Neural cell (in vitro differentiated cells): ENCODE data around the gene CREB3L2. TPM values are rescaled to one million over a fixed set of nuclear protein-coding genes. Genes with fewer than 3 reads are reported as not detected.

ENCODE experiments used
- H2AFZ ChIP-seq: fragments of 200-600, 300-800 bp; sonication (generic), shearing (Covaris generic); 2 replicates; pipeline ENCODE4 v1.6.0; 2014; ENCODE audit warnings: low read depth, mild to moderate bottlenecking, antibody characterized with exemption, low read length, moderate library complexity
- H3F3A ChIP-seq: fragments of 200-600 bp; shearing (Covaris generic); 2 replicates; pipeline ENCODE4 v1.6.1; 2016; ENCODE audit warnings: mild to moderate bottlenecking, moderate library complexity, mixed read lengths, antibody characterized with exemption, low read length; ENCODE audit not compliant: insufficient read depth, poor library complexity, severe bottlenecking
- H3K27ac ChIP-seq: fragments of 200-600, 300-800 bp; sonication (generic), shearing (Covaris generic); 2 replicates; pipeline ENCODE4 v1.5.1; 2014; ENCODE audit warnings: mild to moderate bottlenecking, low read length, moderate library complexity
- H3K27me3 ChIP-seq: fragments of 300-800, 200-600 bp; sonication (generic), shearing (Covaris generic); 2 replicates; pipeline ENCODE4 v1.6.0; 2014; ENCODE audit warnings: mild to moderate bottlenecking, low read depth, low read length, moderate library complexity; ENCODE audit not compliant: insufficient read depth
- H3K36me3 ChIP-seq: fragments of 300-800, 200-600 bp; sonication (generic), shearing (Covaris generic); 2 replicates; pipeline ENCODE4 v1.5.1; 2014; ENCODE audit warnings: mild to moderate bottlenecking, antibody characterized with exemption, low read length, moderate library complexity; ENCODE audit not compliant: insufficient read depth
- H3K4me2 ChIP-seq: fragments of 300-800, 200-600 bp; sonication (generic), shearing (Covaris generic); 2 replicates; pipeline ENCODE4 v1.6.0; 2014; ENCODE audit warnings: mild to moderate bottlenecking, low read length
- H3K4me3 ChIP-seq: fragments of 300-800, 200-600 bp; sonication (generic), shearing (Covaris generic); 2 replicates; pipeline ENCODE4 v1.5.1; 2014; ENCODE audit warnings: mild to moderate bottlenecking, low read length, moderate library complexity
- H3K79me2 ChIP-seq: fragments of 200-600 bp; shearing (Covaris generic); replicated peaks from 2 replicates; pipeline ENCODE4 v1.6.0; 2014; ENCODE audit warnings: mild to moderate bottlenecking, low read length, moderate library complexity; ENCODE audit not compliant: insufficient read depth
- H3K9ac ChIP-seq: fragments of 300-800, 200-600 bp; sonication (generic), shearing (Covaris generic); 2 replicates; pipeline ENCODE4 v1.6.1; 2016; ENCODE audit warnings: mild to moderate bottlenecking, low read length, mixed read lengths
- H3K9me2 ChIP-seq: fragments of 200-600 bp; shearing (Covaris generic); 2 replicates; pipeline ENCODE4 v1.6.1; 2016; ENCODE audit warnings: mild to moderate bottlenecking, low read length, mixed read lengths; ENCODE audit not compliant: insufficient read depth
- H3K9me3 ChIP-seq: fragments of 200-600, 300-800 bp; sonication (generic), shearing (Covaris generic); 2 replicates; pipeline ENCODE4 v1.6.1; 2016; ENCODE audit warnings: mild to moderate bottlenecking, mixed run types, low read length, moderate library complexity, mixed read lengths
- H4K20me1 ChIP-seq: fragments of 200-600 bp; shearing (Covaris generic); 2 replicates; pipeline ENCODE4 v1.6.1; 2016; ENCODE audit warnings: mild to moderate bottlenecking, mixed run types; ENCODE audit not compliant: insufficient read depth
- EP300 ChIP-seq: fragments of 450-650 bp; conservative IDR thresholded peaks from 2 replicates; pipeline ENCODE4 v1.6.1; 2014; ENCODE audit warnings: antibody characterized with exemption, mild to moderate bottlenecking, moderate library complexity; ENCODE audit not compliant: poor library complexity, severe bottlenecking
- EZH2 ChIP-seq: fragments of 200-600, 300-800 bp; shearing (Covaris generic), sonication (generic); IDR thresholded peaks from 2 replicates; pipeline ENCODE4 v1.6.1; 2014; ENCODE audit warnings: antibody characterized with exemption, low read length, borderline replicate concordance, mild to moderate bottlenecking; ENCODE audit not compliant: insufficient read depth, poor library complexity, severe bottlenecking
- MXI1 ChIP-seq: fragments of 450-650 bp; conservative IDR thresholded peaks from 2 replicates; pipeline ENCODE4 v1.6.1; 2014; ENCODE audit warnings: antibody characterized with exemption, mild to moderate bottlenecking; ENCODE audit not compliant: poor library complexity, severe bottlenecking
- POLR2AphosphoS5 ChIP-seq: IDR thresholded peaks from 2 replicates; pipeline ENCODE4 v1.6.1; 2012
- RAD21 ChIP-seq: fragments of 450-650 bp; conservative IDR thresholded peaks from 2 replicates; pipeline ENCODE4 v1.6.1; 2014; ENCODE audit warnings: antibody characterized with exemption, mild to moderate bottlenecking, moderate library complexity
- REST ChIP-seq: IDR thresholded peaks from 2 replicates; pipeline ENCODE4 v1.6.1; 2012; ENCODE audit warnings: borderline replicate concordance
- SMC3 ChIP-seq: fragments of 450-650 bp; conservative IDR thresholded peaks from 2 replicates; pipeline ENCODE4 v1.6.1; 2014; ENCODE audit warnings: antibody characterized with exemption, mild to moderate bottlenecking, moderate library complexity; ENCODE audit not compliant: poor library complexity
- TAF1 ChIP-seq: IDR thresholded peaks from 2 replicates; pipeline ENCODE4 v1.6.1; 2012; ENCODE audit warnings: low read depth
- polyA plus RNA-seq: library from polyadenylated mRNA; depleted of rRNA; stranded (reverse); fragments of >200 nt; gene quantifications from 2 replicates; pipeline ENCODE4 v1.2.3, GENCODE V29; 2014
- TF ChIP-seq, protein P1 (sequence below): fragments of 450-650 bp; IDR thresholded peaks from 2 replicates; pipeline ENCODE4 v1.5.1; 2014; ENCODE audit warnings: antibody characterized with exemption, mild to moderate bottlenecking, moderate library complexity; ENCODE audit not compliant: poor library complexity, severe bottlenecking

CREB3L2 gene
- polyA plus RNA-seq, 1 donor from 2014 or later: 1.5 TPM

DNA sequence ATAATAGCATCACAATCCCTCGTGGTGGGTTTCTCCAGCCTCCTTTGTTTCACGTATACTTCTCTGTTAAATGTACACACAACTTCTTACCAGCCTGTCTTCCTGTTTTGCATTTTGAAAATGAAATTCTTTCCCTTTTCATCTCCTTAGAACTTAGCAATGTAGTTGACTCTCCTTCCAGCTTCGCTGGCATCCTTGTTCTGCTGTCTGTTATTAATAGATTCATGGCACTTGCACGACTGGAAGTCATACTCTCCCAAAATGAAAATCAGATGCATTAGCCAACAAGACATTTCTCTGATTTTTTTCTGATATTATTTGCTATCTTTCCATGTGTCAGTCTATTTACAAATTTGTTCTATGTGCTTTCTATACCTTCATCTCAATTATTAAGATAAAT is 3.0 kb upstream of the CREB3L2 start:
- Histone ChIP-seq H3K4me3 (no peak overlapping the region), H3K9ac (no peak overlapping the region), H3F3A (no peaks in the 10 kb centered on the region), H3K9me2 (no peaks in the 10 kb centered on the region), H3K79me2 (no peaks in the 10 kb centered on the region), H2AFZ (no peak overlapping the region), H3K27me3 (no peaks in the 10 kb centered on the region), H4K20me1 (no peaks in the 10 kb centered on the region), H3K9me3 (no peaks in the 10 kb centered on the region), H3K4me2 (no peak overlapping the region), H3K27ac (no peak overlapping the region), H3K36me3 (no peaks in the 10 kb centered on the region)
- no peak for TF ChIP-seq RAD21
- no peak for TF ChIP-seq MXI1
- TF ChIP-seq EP300: no peak
- TF ChIP-seq POLR2AphosphoS5: no peak
- no peak for TF ChIP-seq EZH2
- no peak for TF ChIP-seq TAF1
- TF ChIP-seq REST: no peak
- TF ChIP-seq, protein P1, sequence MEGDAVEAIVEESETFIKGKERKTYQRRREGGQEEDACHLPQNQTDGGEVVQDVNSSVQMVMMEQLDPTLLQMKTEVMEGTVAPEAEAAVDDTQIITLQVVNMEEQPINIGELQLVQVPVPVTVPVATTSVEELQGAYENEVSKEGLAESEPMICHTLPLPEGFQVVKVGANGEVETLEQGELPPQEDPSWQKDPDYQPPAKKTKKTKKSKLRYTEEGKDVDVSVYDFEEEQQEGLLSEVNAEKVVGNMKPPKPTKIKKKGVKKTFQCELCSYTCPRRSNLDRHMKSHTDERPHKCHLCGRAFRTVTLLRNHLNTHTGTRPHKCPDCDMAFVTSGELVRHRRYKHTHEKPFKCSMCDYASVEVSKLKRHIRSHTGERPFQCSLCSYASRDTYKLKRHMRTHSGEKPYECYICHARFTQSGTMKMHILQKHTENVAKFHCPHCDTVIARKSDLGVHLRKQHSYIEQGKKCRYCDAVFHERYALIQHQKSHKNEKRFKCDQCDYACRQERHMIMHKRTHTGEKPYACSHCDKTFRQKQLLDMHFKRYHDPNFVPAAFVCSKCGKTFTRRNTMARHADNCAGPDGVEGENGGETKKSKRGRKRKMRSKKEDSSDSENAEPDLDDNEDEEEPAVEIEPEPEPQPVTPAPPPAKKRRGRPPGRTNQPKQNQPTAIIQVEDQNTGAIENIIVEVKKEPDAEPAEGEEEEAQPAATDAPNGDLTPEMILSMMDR: no peak
- no peak for TF ChIP-seq SMC3

DNA sequence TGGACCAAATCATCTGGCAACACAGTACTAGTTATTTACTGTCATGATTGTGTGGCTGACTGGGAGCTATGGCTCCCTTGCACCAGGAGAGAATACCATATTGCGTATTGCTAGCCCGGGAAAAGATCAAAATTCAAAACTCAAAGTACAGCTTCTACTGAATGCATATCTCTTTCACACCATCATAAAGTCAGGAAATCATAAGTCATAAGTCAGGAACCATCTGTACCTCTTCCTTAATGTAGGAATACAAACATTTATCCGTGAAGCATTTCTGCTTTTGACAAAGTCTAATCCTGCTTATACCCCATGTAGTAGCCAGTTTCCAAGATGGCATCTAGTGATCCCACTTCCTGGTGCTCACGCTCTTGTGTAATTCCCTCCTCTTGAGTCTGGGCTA is 2.2 kb upstream of the CREB3L2 start:
- H3K9me3 ChIP-seq: no peaks in the 10 kb centered on the region
- H3K27ac ChIP-seq: no peak overlapping the region
- H3K27me3 ChIP-seq: no peaks in the 10 kb centered on the region
- peaks cover 4% of the 10 kb centered on the region for H3K79me2 ChIP-seq
- TF ChIP-seq POLR2AphosphoS5: no peak
- no peak for TF ChIP-seq MXI1
- no peak for TF ChIP-seq EP300
- TF ChIP-seq EZH2: no peak
- no peak for TF ChIP-seq SMC3
- no peak for TF ChIP-seq REST
- TF ChIP-seq, protein P1: no peak
- TF ChIP-seq RAD21: no peak
- TF ChIP-seq TAF1: no peak
- no peaks in the 10 kb centered on the region for H3F3A ChIP-seq
- H4K20me1 ChIP-seq: no peaks in the 10 kb centered on the region
- no peak overlapping the region for H2AFZ ChIP-seq
- no peak overlapping the region for H3K9ac ChIP-seq
- no peaks in the 10 kb centered on the region for H3K9me2 ChIP-seq
- no peaks in the 10 kb centered on the region for H3K36me3 ChIP-seq
- no peak overlapping the region for H3K4me3 ChIP-seq
- no peak overlapping the region for H3K4me2 ChIP-seq
